Bronchial smooth muscle cell (primary cell): ENCODE data around the gene CXADR. TPM values are rescaled to one million over a fixed set of nuclear protein-coding genes. Genes with fewer than 3 reads are reported as not detected.

Experiments
- total RNA-seq: library from RNA; depleted of rRNA; stranded (reverse); fragments of >200 nt; gene quantifications from 2 replicates; pipeline ENCODE4 v1.2.1, GENCODE V29; 2014

Gene CXADR
- total RNA-seq = 0.16 and 0.26 TPM in 2 replicates

GRCh38 chr21:17512253-17513213 is at the start of gene CXADR:
Gene CXADR, plus strand, starts transcription at chr21:17513043. Its CDS starts 87 bp downstream, at chr21:17513130.

GRCh38 chr21:17612565-17613241 is 99.9 kb downstream of the CXADR start, which contains the start of gene BTG3:
Gene BTG3, minus strand, starts transcription at chr21:17612901. Its CDS starts 3,757 bp downstream, at chr21:17609144.

Other genes with a start within 250 kb of the CXADR start
- 9.8 and 10.6 TPM in 2 replicates for gene BTG3, start 99.9 kb downstream of the CXADR start, total RNA-seq